Stimulated activated CD4-positive, alpha-beta T cell treated with anti-CD3 and anti-CD28 coated beads, Interleukin-12 subunit alpha, Interleukin-12 subunit beta, amount 100 ng/mL, for 4 hours (primary cell): ENCODE measurements around the gene CSMD2.

ENCODE experiments used
- DNase-seq: peaks from one replicate; pipeline ENCODE4 v3.0.0-alpha.2; 2020

The CSMD2 gene

GRCh38 chr1:33727310-33727709, 437.7 kb downstream of the CSMD2 start:
- DNase-seq, result no peak

- no peak for DNase-seq
Observed at GRCh38 chr1:33726274-33726804, 438.7 kb downstream of the CSMD2 start.

- no peak for DNase-seq
Observed at GRCh38 chr1:33725556-33726160, 439.4 kb downstream of the CSMD2 start.

GRCh38 chr1:33725037-33725436, 440.0 kb downstream of the CSMD2 start:
- DNase-seq, result no peak

GRCh38 chr1:33724348-33724747, 440.7 kb downstream of the CSMD2 start:
- DNase-seq, result no peak

GRCh38 chr1:33723251-33723650, 441.8 kb downstream of the CSMD2 start:
- no peak for DNase-seq

- no peak for DNase-seq
Observed at GRCh38 chr1:33721301-33721815, 443.7 kb downstream of the CSMD2 start.

GRCh38 chr1:33719771-33720670, 445.0 kb downstream of the CSMD2 start:
- no peak for DNase-seq

- no peak for DNase-seq
Observed at GRCh38 chr1:33719326-33719725, 445.7 kb downstream of the CSMD2 start.

GRCh38 chr1:33718186-33718585, 446.8 kb downstream of the CSMD2 start:
- DNase-seq, result no peak

- DNase-seq, result no peak
Observed at GRCh38 chr1:33716976-33717688, 447.9 kb downstream of the CSMD2 start.

- no peak for DNase-seq
Observed at GRCh38 chr1:33715195-33715811, 449.7 kb downstream of the CSMD2 start.

GRCh38 chr1:33714421-33714820, 450.6 kb downstream of the CSMD2 start:
- no peak for DNase-seq

- no peak for DNase-seq
Observed at GRCh38 chr1:33713058-33713877, 451.8 kb downstream of the CSMD2 start.

- no peak for DNase-seq
Observed at GRCh38 chr1:33712186-33712585, 452.8 kb downstream of the CSMD2 start.

GRCh38 chr1:33711511-33711910, 453.5 kb downstream of the CSMD2 start:
- DNase-seq, result no peak

- no peak for DNase-seq
Observed at GRCh38 chr1:33710967-33711366, 454.1 kb downstream of the CSMD2 start.

- DNase-seq, result no peak
Observed at GRCh38 chr1:33709783-33710718, 455.0 kb downstream of the CSMD2 start.

- DNase-seq, result no peak
Observed at GRCh38 chr1:33709174-33709782, 455.8 kb downstream of the CSMD2 start.

- no peak for DNase-seq
Observed at GRCh38 chr1:33706634-33707255, 458.3 kb downstream of the CSMD2 start.
